Pulmonary artery endothelial cell (primary cell): ENCODE measurements around the gene GZMB. TPM values are rescaled to one million over a fixed set of nuclear protein-coding genes. Genes with fewer than 3 reads are reported as not detected.
"Not testable (repeated sequence)": the region's sequence is repeated elsewhere in the genome, so short reads cannot be mapped to it uniquely, and the experiment has no call there.

Source experiments
- DNase-seq: peaks from one replicate; pipeline ENCODE4 v3.0.0-alpha.2; 2011; ENCODE audit warnings: low read depth, low spot score
- total RNA-seq: library from RNA; depleted of rRNA; stranded (reverse); fragments of >200 nt; gene quantifications from 2 replicates; pipeline ENCODE4 v1.2.3, GENCODE V29; 2014

The GZMB gene
- total RNA-seq, 1 donor from 2014 or later: not detected

DNA sequence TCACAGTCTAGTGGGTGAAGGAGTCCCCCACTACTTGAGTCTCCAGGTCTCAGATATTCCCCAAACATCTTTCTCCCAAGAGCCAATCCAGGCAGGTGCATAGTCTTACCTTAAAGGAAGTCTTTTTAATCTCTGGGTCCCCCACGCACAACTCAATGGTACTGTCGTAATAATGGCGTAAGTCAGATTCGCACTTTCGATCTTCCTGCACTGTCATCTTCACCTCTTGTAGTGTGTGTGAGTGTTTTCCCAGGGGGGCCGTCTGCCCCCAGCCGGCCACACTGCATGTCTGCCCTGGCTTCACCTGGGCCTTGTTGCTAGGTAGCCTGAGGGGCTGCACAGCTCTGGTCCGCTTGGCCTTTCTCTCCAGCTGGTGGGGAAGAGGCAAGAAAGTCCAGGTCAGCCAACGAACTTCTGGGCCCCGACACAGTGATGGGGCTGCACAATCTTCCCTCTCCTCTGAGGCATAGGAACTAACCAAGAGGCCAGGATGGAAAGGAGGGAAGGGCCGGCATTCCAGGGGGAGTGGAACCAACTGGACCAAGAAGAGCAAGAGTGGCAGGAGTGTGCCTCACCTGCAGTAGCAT lies 2.1 kb downstream of the GZMB start:
- DNase-seq: no peak

GRCh38 chr14:24630872-24631477 lies 3.0 kb downstream of the GZMB start:
- no peak for DNase-seq

DNA sequence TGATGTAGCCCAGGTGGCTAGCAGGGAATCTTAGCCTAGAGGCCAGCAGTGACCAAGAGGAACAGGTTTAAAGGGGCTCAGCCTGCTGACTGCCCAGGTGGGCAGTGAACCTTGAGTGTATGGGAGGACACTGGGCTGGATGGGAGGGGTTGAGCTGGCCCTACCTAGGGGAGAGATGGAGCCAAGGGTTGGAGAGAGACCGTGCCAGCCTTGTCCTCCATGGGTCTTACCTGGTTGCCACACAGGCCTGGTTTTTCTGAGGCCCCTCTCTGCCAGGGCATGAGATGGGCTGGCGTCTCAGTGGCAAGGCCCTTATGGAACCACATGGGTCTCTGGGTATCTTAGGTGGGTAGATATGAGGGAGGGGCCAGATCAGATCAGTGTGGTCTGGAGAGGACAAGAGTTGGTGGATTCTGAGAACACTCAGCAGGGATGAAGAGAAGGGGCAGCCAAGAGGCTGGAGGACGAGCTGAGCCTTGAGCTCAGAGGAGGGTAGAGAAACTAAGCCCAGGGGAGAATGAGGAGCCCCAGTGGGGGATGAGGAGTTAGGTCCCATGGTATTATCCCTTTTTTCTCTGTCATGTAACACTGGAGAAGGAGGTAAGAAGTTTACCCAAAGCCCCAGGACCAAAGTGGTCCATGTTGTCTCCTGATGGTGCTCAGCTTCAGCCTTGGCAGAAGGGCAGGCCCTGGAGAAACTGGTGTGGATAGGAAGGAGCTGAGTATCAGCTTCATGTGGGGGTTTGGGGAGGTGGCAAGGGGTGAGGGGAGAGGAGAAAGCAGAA lies 3.7 kb downstream of the GZMB start:
- DNase-seq: no peak

GRCh38 chr14:24629521-24629920 lies 4.5 kb downstream of the GZMB start:
- no peak for DNase-seq

GRCh38 chr14:24613747-24614146 lies 20.2 kb downstream of the GZMB start:
- no peak for DNase-seq

DNA sequence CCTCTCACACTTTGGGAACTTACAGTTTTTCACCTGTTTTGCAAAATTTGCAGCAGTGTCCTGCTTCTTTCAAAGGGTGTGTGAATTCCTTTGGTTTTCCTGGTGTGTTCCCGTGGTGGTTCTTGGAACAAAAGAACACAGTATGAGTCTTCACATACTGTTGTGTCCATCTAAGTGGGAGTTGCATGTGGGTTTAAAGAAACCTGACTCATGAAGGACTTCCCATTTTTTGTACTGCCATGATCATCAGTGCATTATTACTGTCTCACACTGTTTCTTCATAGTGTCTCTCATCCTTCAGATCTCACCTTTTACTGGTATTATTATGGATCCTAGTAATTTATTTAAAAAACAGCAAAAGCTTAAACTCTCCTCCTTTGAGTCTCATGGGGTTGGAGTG lies 20.7 kb downstream of the GZMB start:
- no peak for DNase-seq

- DNase-seq: no peak
Measured at GRCh38 chr14:24612196-24612595, 21.8 kb downstream of the GZMB start.

DNA sequence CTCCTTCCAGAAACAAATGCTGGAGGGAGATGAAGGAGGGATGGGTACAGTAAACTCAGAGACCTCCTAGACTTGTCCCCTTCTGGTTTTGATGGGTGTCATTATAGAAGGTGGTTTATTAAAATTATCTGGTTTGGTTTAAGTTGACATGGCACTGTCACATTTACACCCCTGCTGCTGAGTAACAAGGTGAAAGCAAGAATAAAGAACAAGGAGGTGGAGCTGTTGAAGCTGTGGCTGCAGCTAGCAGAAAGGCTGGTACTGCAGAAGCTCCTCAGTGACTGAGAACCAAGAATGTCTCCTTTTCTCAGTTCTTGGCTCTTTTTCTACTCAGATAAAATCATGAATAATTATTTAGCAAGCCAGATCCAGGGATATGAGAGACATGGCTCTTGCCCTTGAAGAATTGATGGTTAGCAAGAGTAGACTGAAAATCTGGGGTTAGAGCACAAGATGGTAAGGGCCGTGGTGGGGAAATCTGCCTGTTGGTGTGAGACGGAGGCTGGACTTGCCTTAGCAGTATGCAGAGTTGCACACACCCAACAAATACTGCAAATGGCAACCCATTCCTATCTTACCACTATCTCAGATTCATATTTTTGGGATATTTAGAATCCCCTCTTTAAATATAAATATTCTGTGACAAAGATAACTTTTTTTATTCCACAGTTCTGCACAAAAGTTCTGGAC lies 24.2 kb downstream of the GZMB start, which contains the start of gene GZMH:
Gene GZMH, minus strand, starts transcription at position 31 of the 690 bp plus-strand sequence. CDS start 72 bp downstream, outside the sequence.
- no peak for DNase-seq

- DNase-seq: no peak
Measured at GRCh38 chr14:24607635-24608514, 26.1 kb downstream of the GZMB start.

- no peak for DNase-seq
Measured at GRCh38 chr14:24607081-24607480, 26.9 kb downstream of the GZMB start.

DNA sequence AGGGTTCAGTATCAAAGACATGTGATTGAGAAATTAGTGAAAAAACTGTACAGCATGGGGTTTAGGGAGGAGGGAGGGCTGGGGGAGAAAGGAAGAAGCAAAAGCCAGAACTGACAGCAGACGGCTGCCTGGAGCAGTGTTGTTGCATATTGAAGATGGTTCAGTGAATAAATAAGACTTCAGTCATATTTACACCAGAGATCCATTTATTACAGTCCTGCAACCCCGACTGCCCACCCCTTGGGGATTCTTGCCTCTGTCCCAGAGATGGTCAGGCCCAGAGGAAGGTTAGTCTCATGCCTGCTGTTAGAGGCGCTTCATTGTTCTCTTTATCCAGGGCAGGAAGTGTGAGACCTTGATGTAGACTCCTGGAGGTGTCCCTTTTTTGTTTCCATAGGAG lies 27.7 kb downstream of the GZMB start:
- DNase-seq: no peak

DNA sequence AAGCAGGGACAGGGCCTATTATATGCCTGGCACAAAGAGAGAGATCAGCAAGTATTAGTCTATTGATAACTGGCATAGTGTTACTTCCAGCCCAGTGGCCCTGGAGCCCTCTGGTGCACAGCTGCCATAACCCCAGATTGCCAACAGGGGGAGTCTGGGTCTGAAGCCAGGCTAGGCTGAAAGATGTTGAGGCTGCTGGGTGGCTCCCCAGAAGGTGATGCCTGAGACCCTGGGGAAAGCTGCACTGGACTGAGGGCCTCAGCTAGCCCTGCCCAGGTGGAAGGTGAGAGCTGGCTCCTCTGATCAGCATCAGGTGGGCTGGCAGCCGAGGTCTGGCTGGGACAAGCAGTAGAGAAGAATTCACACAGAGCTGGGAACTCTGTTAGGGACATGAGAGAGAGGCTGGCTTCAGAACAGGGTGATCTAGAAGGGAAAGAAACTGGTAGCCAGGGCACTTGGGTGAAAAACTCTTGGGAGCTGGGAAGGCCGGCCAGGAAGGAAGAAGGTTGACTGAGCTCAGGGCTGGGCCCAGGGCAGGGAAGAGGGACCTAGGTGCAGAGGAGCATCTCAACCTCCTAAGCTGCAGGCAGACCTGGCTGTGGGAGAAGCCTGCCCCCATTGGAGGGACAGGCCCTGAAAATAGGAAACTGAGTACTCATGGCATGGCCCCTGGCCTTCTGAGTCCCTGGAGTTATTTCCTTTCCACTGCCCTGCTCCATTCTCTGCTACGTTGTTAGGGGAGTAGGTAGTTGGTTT lies 28.4 kb downstream of the GZMB start:
- no peak for DNase-seq

DNA sequence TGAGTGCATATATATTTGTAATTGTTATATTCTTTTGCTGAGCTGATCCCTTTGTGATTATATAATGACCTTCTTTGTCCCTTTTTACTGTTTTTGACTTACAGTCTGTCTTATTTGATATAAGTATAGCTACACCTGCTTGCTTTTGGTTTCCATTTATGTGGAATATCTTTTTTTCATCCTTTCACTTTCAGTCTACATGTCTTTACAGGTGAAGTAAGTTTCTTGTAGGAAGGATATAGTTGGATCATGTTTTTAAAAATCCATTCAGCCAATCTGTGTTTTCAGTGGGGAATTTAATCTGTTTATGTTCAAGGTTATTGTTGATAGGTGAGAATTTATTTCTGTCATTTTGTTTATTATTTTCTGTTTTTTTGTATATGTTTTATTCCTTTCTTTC lies 36.6 kb downstream of the GZMB start:
- no peak for DNase-seq

DNA sequence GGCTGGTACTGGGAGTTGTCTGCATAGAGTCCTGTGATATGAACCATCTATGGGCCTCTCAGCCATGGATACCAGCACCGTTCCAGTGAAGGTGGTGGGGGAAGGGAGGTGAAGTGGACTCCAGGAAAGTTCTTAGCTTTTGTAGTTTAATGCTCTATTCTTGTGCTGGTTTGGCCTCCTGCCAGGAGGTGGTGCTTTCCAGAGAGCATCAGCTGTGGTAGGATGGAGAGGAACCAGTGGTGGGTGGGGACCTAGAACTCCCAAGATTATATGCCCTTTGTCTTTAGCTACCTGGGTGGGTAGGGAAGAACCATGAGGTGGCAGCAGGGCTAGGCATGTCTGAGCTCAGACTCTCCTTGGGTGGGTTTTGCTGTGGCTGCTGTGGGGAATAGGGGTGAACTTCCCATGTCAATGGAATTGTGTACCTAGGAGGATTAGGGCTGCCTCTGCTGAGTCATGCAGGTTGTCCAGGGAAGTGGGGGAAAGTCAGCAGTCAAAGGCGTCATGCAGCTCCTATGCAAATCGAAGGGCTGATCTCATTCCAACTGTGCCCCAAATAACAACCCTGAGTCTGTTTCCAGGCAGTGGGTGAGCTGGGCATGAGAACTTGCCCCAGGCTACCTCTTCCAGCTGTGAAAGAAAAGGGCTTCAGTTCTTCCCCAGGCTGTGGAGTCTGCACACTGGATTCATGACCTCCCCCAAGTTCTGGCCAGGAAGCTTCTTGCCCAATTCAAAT lies 38.7 kb downstream of the GZMB start:
- no peak for DNase-seq

- not testable (repeated sequence) for DNase-seq
Measured at GRCh38 chr14:24591004-24591403, 43.0 kb downstream of the GZMB start.

- DNase-seq: not testable (repeated sequence)
Measured at GRCh38 chr14:24584402-24584801, 49.6 kb downstream of the GZMB start.
